Measurements from ENCODE around the gene XPOT. TPM values are rescaled to one million over a fixed set of nuclear protein-coding genes. Genes with fewer than 3 reads are reported as not detected.
"Not testable (repeated sequence)": the region's sequence is repeated elsewhere in the genome, so short reads cannot be mapped to it uniquely, and the experiment has no call there.

XPOT gene
- total RNA-seq (10 to 100 TPM; 43.5 to 46.8 TPM), polyA plus RNA-seq (ENCODE audit: insufficient read depth, low read depth, low replicate concordance) (47.5 TPM)
- long read RNA-seq, donor 1, full-length matches to known transcripts, result 4 of 9 reads
- long read RNA-seq, donor 1, partial matches to known transcripts, result 5 of 9 reads
- long read RNA-seq, donor 1, other reads (novel, unspliced or antisense), result 0 of 9 reads
- long read RNA-seq, donor 2, full-length matches to known transcripts, result 2 of 13 reads
- long read RNA-seq, donor 2, partial matches to known transcripts, result 6 of 13 reads
- long read RNA-seq, donor 2, other reads (novel, unspliced or antisense), result 5 of 13 reads

DNA sequence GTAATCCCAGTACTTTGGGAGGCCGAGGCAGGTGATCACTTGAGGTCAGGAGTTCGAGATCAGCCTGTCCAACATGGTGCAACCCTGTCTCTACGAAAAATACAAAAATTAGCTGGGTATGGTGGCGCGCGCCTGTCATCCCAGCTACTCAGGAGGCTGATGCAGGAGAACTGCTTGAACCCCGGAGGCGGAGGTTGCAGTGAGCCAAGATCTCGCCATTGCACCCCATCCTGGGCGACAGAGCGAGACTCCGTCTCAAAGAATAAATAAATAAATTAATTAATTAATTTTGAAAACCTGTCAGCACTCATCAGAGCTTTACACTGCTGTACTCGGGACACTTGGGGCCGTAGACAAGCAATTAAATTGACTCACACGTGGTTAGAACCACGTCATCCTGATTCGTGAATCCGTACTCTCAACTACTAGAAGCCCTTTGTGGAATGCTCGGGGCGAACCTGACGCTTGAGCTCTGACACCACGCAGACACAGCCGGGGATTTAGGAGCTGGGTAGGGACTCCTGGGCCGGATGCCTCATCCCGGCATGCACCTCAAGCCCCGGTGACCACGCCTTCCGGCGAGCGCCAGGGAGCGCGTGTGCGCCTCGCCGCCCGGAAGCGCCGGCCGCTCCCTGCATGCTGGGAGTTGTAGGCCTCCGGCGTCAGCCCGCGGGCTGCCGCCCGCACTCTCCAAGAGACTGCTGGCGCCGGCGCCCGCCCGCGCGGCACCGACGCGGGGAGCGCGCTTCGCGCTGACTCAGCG lies at the start of gene XPOT:
Gene XPOT, plus strand, starts transcription at position 686 of the 763 bp plus-strand sequence. CDS start 5,644 bp downstream, outside the sequence.
- Histone ChIP-seq H3K36me3 (ENCODE audit: low read depth, missing control alignments) (no peaks in the 10 kb centered on the region), H3K9me3 (no peaks in the 10 kb centered on the region), H3K27ac (peak within 1 kb of the TSS; percentile 97 to 98), H3K27me3 (no peaks in the 10 kb centered on the region), H3K4me1 (peaks cover 5% of the 10 kb centered on the region), H3K4me3 (peak within 1 kb of the TSS; percentile 69 to 99)
- no peak for TF ChIP-seq CTCF (IDR thresholded peaks at IDR 0.05)
- no peak for TF ChIP-seq POLR2A (IDR thresholded peaks at IDR 0.05)
- WGBS, 2 donors, result 11 to 34% methylated on average over 17 to 52 of the region's 60 CpGs
- intact Hi-C loops (cut with DNase I; ENCODE audit: low total_unique reads), result no loop called here
- DNase-seq, result peak; percentile 94

DNA sequence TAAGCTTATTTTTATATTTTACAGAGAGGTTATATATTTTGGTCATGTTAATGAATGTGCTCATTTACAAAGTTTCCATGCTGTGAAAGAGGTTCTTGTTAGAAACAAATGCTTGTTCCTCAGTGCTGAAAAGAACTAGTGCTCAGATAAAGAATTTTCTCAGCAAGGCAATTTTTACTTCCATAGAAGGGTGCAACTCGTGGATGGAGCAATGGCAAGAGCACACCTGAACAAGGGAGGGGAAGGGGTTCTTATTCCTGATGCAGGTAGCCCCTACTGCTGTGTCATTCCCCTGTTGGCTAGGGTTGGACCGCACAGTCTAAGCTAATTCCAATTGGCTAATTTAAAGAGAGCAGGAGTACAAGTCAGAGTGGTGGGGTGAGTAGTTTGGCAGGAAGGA lies 48.0 kb upstream of the XPOT start:
- H3K27me3 ChIP-seq; H3K36me3 ChIP-seq (ENCODE audit: low read depth, missing control alignments); intact Hi-C loops (cut with DNase I; ENCODE audit: low total_unique reads); H3K27ac ChIP-seq; H3K9me3 ChIP-seq; DNase-seq; H3K4me1 ChIP-seq; H3K4me3 ChIP-seq: not testable (repeated sequence)
- 77 to 89% methylated on average over 2 of the region's 2 CpGs for WGBS, 2 donors

- H3K27me3 ChIP-seq; H3K36me3 ChIP-seq (ENCODE audit: low read depth, missing control alignments); H3K4me1 ChIP-seq; H3K9me3 ChIP-seq; H3K27ac ChIP-seq; intact Hi-C loops (cut with DNase I; ENCODE audit: low total_unique reads); H3K4me3 ChIP-seq; DNase-seq: not testable (repeated sequence)
- 86 to 89% methylated on average over 3 of the region's 3 CpGs for WGBS, 2 donors
Measured at GRCh38 chr12:64361173-64361572, 43.0 kb upstream of the XPOT start.

- WGBS, 2 donors, result 94 to 97% methylated on average over 4 of the region's 4 CpGs
- TF ChIP-seq POLR2A (IDR thresholded peaks at IDR 0.05), result no peak
- no peak for TF ChIP-seq CTCF (IDR thresholded peaks at IDR 0.05)
- intact Hi-C loops (cut with DNase I; ENCODE audit: low total_unique reads), result no loop called here
- DNase-seq, result no peak
- H3K9me3 ChIP-seq, result no peaks in the 10 kb centered on the region
- no peaks in the 10 kb centered on the region for H3K4me1 ChIP-seq
- no peaks in the 10 kb centered on the region for H3K27me3 ChIP-seq
- H3K36me3 ChIP-seq (ENCODE audit: low read depth, missing control alignments), result no peaks in the 10 kb centered on the region
- no peak overlapping the region for H3K27ac ChIP-seq
- H3K4me3 ChIP-seq, result no peak overlapping the region
Measured at GRCh38 chr12:64362721-64363305, 41.4 kb upstream of the XPOT start.

DNA sequence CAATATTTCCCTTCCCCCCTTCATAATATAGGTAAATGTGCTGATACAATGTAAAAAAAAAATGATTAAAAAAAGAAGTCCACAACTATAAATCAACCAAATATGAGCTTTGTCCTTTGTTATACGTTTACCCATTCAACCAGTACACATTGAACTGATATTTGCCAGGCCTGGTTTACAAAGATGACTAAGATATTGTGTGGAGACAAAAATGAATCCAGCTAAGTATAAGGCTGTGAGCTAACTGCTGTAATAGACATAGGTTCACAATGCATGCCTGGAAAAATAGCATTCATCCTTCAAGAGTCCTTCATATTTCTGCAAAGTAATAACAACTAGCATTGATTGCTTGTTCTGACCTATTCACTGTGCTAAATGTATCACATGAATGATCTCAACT lies 20.5 kb upstream of the XPOT start:
- no peak for TF ChIP-seq POLR2A (IDR thresholded peaks at IDR 0.05)
- TF ChIP-seq CTCF (IDR thresholded peaks at IDR 0.05), result no peak
- Histone ChIP-seq H3K9me3 (no peaks in the 10 kb centered on the region), H3K27me3 (no peaks in the 10 kb centered on the region), H3K4me3 (no peak overlapping the region), H3K4me1 (no peaks in the 10 kb centered on the region), H3K36me3 (ENCODE audit: low read depth, missing control alignments) (no peaks in the 10 kb centered on the region), H3K27ac (no peak overlapping the region)
- 73 to 79% methylated on average over 1 of the region's 1 CpG for WGBS, 2 donors
- DNase-seq, result no peak
- intact Hi-C loops (cut with DNase I; ENCODE audit: low total_unique reads), result no loop called here

All from testis (tissue), 5 donors.